Lower leg skin (tissue), 3 donors: ENCODE results near the gene QSOX2.

Experiments used
- POLR2A ChIP-seq, 2 donors: fragments of 450-650 bp; IDR thresholded peaks; one replicate each; pipeline ENCODE4 v1.6.1; 2016 to 2017; ENCODE audit warnings: antibody characterized with exemption in 2 of 2, mild to moderate bottlenecking in 1 of 2, moderate library complexity in 1 of 2
- TF ChIP-seq, protein P1 (sequence below), 3 donors: fragments of 450-650 bp; IDR thresholded peaks; one replicate each; pipeline ENCODE4 v1.5.1; 2016; ENCODE audit warnings: antibody characterized with exemption in 3 of 3, mild to moderate bottlenecking in 3 of 3, moderate library complexity in 2 of 3

DNA sequence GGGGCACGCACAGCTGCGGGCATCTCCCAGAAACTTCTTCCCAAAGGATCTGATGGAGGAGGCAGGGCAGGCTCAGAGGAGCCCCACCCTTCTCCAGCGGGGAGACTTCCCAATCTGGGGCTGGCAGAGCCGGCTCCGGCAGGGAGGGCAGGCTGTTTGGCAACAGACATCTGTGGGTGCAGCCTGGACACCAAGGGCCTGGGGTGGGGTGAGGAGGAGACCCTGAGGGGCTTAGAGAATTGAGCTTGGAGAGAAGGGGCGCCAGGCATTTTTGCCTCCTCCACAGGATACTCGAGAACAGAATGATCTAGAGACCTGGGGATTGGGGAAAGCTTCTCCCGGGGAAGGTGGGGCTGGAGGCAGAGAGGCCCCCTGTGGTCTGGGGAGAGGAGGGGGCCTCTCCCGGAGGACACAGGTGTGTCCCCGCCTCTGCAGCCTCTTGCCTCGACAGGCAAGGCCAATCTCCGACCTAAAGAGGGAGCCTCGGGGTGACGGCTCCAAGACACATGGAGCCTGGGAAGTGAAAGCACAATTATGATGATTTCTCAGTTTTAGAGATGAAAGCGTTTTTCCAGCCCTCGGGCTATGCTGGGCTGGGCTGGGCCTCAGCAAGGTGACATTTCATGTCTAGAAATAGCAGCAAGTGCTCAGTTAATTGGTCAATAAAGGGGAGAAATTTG, 49.1 kb downstream of the QSOX2 start:
- TF ChIP-seq, protein P1, sequence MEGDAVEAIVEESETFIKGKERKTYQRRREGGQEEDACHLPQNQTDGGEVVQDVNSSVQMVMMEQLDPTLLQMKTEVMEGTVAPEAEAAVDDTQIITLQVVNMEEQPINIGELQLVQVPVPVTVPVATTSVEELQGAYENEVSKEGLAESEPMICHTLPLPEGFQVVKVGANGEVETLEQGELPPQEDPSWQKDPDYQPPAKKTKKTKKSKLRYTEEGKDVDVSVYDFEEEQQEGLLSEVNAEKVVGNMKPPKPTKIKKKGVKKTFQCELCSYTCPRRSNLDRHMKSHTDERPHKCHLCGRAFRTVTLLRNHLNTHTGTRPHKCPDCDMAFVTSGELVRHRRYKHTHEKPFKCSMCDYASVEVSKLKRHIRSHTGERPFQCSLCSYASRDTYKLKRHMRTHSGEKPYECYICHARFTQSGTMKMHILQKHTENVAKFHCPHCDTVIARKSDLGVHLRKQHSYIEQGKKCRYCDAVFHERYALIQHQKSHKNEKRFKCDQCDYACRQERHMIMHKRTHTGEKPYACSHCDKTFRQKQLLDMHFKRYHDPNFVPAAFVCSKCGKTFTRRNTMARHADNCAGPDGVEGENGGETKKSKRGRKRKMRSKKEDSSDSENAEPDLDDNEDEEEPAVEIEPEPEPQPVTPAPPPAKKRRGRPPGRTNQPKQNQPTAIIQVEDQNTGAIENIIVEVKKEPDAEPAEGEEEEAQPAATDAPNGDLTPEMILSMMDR (IDR thresholded peaks at IDR 0.05): no peak
- no peak for TF ChIP-seq POLR2A (IDR thresholded peaks at IDR 0.05)
